ENCODE results near the gene PHYKPL. TPM values are rescaled to one million over a fixed set of nuclear protein-coding genes. Genes with fewer than 3 reads are reported as not detected.
"Not testable (repeated sequence)": the region's sequence is repeated elsewhere in the genome, so short reads cannot be mapped to it uniquely, and the experiment has no call there.

PHYKPL gene
- total RNA-seq, 1 experiment from 2014 or later, result 21.2 TPM

GRCh38 chr5:178250263-178250662 is 17.7 kb upstream of the PHYKPL start:
- Histone ChIP-seq H3K27me3 (peaks cover 3% of the 10 kb centered on the region; the same call in 1 of the 2 replicates), H3K4me1 (no peaks in the 10 kb centered on the region), H3K36me3 (no peaks in the 10 kb centered on the region), H3K4me3 (no peak overlapping the region), H3K9me3 (replicated peaks) (no peaks in the 10 kb centered on the region), H3K27ac (no peak overlapping the region)
- DNase-seq, result no peak

- no peak for DNase-seq
- H3K36me3 ChIP-seq, result no peaks in the 10 kb centered on the region
- no peak overlapping the region for H3K27ac ChIP-seq
- H3K4me1 ChIP-seq, result no peaks in the 10 kb centered on the region
- no peak overlapping the region for H3K4me3 ChIP-seq
- H3K9me3 ChIP-seq (replicated peaks), result no peaks in the 10 kb centered on the region
- peaks cover 3% of the 10 kb centered on the region; the same call in 1 of the 2 replicates for H3K27me3 ChIP-seq
Observed at GRCh38 chr5:178249191-178249989, 16.8 kb upstream of the PHYKPL start.

- H3K4me1 ChIP-seq, result no peaks in the 10 kb centered on the region
- H3K27ac ChIP-seq, result no peak overlapping the region
- H3K36me3 ChIP-seq, result no peaks in the 10 kb centered on the region
- H3K4me3 ChIP-seq, result no peak overlapping the region
- H3K27me3 ChIP-seq, result peaks cover 3% of the 10 kb centered on the region; the same call in 1 of the 2 replicates
- no peak for DNase-seq
- no peaks in the 10 kb centered on the region for H3K9me3 ChIP-seq (replicated peaks)
Observed at GRCh38 chr5:178248750-178249149, 16.1 kb upstream of the PHYKPL start.

- DNase-seq, result no peak
- Histone ChIP-seq H3K27ac (no peak overlapping the region), H3K27me3 (peaks cover 3% of the 10 kb centered on the region; the same call in 1 of the 2 replicates), H3K9me3 (replicated peaks) (no peaks in the 10 kb centered on the region), H3K4me3 (no peak overlapping the region), H3K4me1 (no peaks in the 10 kb centered on the region), H3K36me3 (no peaks in the 10 kb centered on the region)
Observed at GRCh38 chr5:178247481-178248456, 15.2 kb upstream of the PHYKPL start.

GRCh38 chr5:178246624-178247279 is 14.2 kb upstream of the PHYKPL start:
- no peaks in the 10 kb centered on the region for H3K36me3 ChIP-seq
- H3K4me1 ChIP-seq, result no peaks in the 10 kb centered on the region
- DNase-seq, result no peak
- no peak overlapping the region for H3K27ac ChIP-seq
- peaks cover 3% of the 10 kb centered on the region; the same call in 1 of the 2 replicates for H3K27me3 ChIP-seq
- no peaks in the 10 kb centered on the region for H3K9me3 ChIP-seq (replicated peaks)
- no peak overlapping the region for H3K4me3 ChIP-seq

GRCh38 chr5:178245389-178245788 is 12.8 kb upstream of the PHYKPL start:
- no peaks in the 10 kb centered on the region for H3K9me3 ChIP-seq (replicated peaks)
- no peaks in the 10 kb centered on the region for H3K36me3 ChIP-seq
- DNase-seq, result no peak
- H3K4me3 ChIP-seq, result no peak overlapping the region
- no peak overlapping the region for H3K27ac ChIP-seq
- peaks cover 3% of the 10 kb centered on the region; the same call in 1 of the 2 replicates for H3K27me3 ChIP-seq
- H3K4me1 ChIP-seq, result no peaks in the 10 kb centered on the region

GRCh38 chr5:178244576-178244975 is 12.0 kb upstream of the PHYKPL start:
- peaks cover 3% of the 10 kb centered on the region; the same call in 1 of the 2 replicates for H3K27me3 ChIP-seq
- H3K9me3 ChIP-seq (replicated peaks), result no peaks in the 10 kb centered on the region
- no peak overlapping the region for H3K4me3 ChIP-seq
- no peaks in the 10 kb centered on the region for H3K36me3 ChIP-seq
- no peak for DNase-seq
- H3K4me1 ChIP-seq, result no peaks in the 10 kb centered on the region
- no peak overlapping the region for H3K27ac ChIP-seq

- no peak for DNase-seq
- H3K4me1 ChIP-seq, result no peaks in the 10 kb centered on the region
Observed at GRCh38 chr5:178242416-178242815, 9.8 kb upstream of the PHYKPL start.

GRCh38 chr5:178241688-178242231 is 9.2 kb upstream of the PHYKPL start:
- DNase-seq, result no peak
- Histone ChIP-seq H3K27me3 (no peaks in the 10 kb centered on the region), H3K36me3 (no peaks in the 10 kb centered on the region), H3K9me3 (replicated peaks) (no peaks in the 10 kb centered on the region), H3K4me3 (no peak overlapping the region), H3K27ac (no peak overlapping the region), H3K4me1 (no peaks in the 10 kb centered on the region)

More at GRCh38 chr5:178242416-178242815, 9.8 kb upstream of the PHYKPL start:
- Histone ChIP-seq H3K4me3 (no peak overlapping the region), H3K9me3 (replicated peaks) (no peaks in the 10 kb centered on the region), H3K36me3 (no peaks in the 10 kb centered on the region), H3K27me3 (no peaks in the 10 kb centered on the region), H3K27ac (no peak overlapping the region)

GRCh38 chr5:178241231-178241663 is 8.6 kb upstream of the PHYKPL start:
- H3K36me3 ChIP-seq, result no peaks in the 10 kb centered on the region
- no peaks in the 10 kb centered on the region for H3K9me3 ChIP-seq (replicated peaks)
- H3K4me1 ChIP-seq, result no peaks in the 10 kb centered on the region
- H3K27ac ChIP-seq, result no peak overlapping the region
- DNase-seq, result no peak
- no peaks in the 10 kb centered on the region for H3K27me3 ChIP-seq
- no peak overlapping the region for H3K4me3 ChIP-seq

- no peak overlapping the region for H3K4me3 ChIP-seq
- no peak for DNase-seq
- H3K27me3 ChIP-seq, result no peaks in the 10 kb centered on the region
- no peaks in the 10 kb centered on the region for H3K36me3 ChIP-seq
- H3K4me1 ChIP-seq, result no peaks in the 10 kb centered on the region
- no peak overlapping the region for H3K27ac ChIP-seq
- no peaks in the 10 kb centered on the region for H3K9me3 ChIP-seq (replicated peaks)
Observed at GRCh38 chr5:178240766-178241165, 8.2 kb upstream of the PHYKPL start.

GRCh38 chr5:178240341-178240741 is 7.7 kb upstream of the PHYKPL start:
- no peak for DNase-seq
- H3K27me3 ChIP-seq, result no peaks in the 10 kb centered on the region; the same call in 1 of the 2 replicates
- H3K36me3 ChIP-seq, result no peaks in the 10 kb centered on the region
- no peak overlapping the region for H3K27ac ChIP-seq
- no peak overlapping the region for H3K4me3 ChIP-seq
- H3K9me3 ChIP-seq (replicated peaks), result no peaks in the 10 kb centered on the region
- H3K4me1 ChIP-seq, result no peaks in the 10 kb centered on the region

- H3K36me3 ChIP-seq; H3K27me3 ChIP-seq; H3K9me3 ChIP-seq (replicated peaks); DNase-seq; H3K4me3 ChIP-seq; H3K27ac ChIP-seq; H3K4me1 ChIP-seq: not testable (repeated sequence)
Observed at GRCh38 chr5:178239626-178240301, 7.2 kb upstream of the PHYKPL start.
